Measurements from ENCODE around the gene CENPK.
A peak's percentile ranks its signal among the peaks of the same experiment; 100 is the strongest.
"Not testable (repeated sequence)": the region's sequence is repeated elsewhere in the genome, so short reads cannot be mapped to it uniquely, and the experiment has no call there.

CENPK gene

DNA sequence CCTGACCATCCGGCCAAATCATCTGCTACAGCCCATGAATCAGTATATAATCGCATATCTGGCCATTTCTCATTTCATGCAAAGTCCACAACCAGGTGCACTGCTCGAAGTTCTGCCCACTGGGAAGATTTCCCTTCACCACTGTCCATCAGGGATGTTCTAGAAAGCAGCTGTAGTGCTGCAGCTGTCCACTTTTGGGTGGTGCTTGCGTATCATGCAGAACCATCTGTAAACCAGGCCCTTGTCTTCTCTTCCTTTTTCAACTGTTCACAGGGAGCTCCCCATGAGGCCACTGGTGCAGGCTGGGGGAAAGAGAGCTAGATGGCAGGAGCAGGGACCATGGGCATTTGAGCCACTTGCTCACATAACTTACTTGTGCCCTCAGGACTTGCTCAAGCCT lies 73.8 kb downstream of the CENPK start:
- no peak for TF ChIP-seq TAF1 (IDR thresholded peaks at IDR 0.05; ENCODE audit: borderline replicate concordance, low read depth, low read length)
- TF ChIP-seq POLR2A (IDR thresholded peaks at IDR 0.05; ENCODE audit: low read depth, low read length): no peak
- TF ChIP-seq POLR2AphosphoS5 (IDR thresholded peaks at IDR 0.05; ENCODE audit: low read depth, low read length): no peak
- no peak for FAIRE-seq
- no peak for DNase-seq (ENCODE audit: insufficient read length)

DNA sequence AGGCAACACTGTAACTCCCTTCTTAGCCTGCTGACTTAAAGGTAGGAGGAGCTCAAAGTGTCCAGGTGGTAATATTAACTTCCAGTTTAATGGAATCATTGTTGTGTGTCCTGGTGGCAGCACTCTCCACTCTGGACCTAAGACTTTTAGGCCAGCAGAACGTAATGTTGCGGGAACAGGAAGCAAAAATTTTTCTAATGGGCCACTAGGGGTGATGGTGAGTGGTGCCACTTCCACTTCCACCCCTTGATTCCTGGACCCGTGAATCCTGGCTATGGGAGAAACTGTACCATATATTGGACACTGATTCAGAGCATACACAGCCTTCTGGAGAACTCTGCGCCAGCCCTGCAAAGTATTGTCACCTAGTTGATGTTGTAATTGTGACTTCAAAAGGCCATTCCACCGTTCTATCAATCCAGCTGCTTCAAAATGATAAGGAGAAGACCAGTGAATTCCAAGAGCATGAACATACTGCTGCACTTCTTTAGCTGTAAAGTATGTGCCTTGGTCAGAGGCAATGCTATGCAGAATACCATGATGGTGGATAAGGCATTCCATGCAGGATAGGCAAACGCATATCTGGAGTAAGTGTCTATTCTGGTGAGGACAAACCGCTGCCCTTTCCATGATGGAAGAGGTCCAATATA lies 74.8 kb downstream of the CENPK start:
- not testable (repeated sequence) for FAIRE-seq; DNase-seq (ENCODE audit: insufficient read length)

DNA sequence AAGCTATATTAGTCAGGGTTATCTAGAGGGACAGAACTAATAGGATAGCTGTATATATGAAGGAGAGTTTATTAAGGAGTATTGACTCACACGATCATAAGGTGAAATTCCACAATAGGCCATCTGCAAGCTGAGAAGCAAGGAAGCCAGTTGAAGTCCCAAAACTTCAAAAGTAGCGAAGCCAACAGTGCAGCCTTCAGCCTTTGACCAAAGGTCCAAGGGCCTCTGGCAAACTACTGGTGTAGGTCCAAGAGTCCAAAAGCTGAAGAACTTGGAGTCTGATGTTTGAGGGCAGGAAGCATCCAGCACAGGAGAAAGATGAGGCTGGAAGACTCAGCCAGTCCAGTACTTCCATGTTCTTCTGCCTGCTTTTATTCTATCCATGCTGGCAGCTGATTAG lies 76.2 kb downstream of the CENPK start:
- not testable (repeated sequence) for FAIRE-seq

DNA sequence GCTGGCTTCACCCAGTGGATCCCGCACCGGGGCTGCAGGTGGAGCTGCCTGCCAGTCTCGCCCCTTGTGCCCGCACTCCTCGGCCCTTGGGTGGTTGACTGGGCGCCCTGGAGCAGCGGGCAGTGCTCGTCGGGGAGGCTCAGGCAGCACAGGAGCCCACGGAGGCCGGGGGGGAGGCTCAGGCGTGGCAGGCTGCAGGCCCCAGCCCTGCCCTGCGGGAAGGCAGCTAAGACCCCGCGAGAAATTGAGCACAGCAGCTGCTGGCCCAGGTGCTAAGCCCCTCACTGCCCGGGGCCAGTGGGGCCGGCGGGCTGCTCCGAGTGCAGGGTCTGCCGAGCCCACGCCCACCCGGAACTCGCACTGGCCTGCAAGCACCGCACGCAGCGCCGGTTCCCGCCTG lies 77.6 kb downstream of the CENPK start:
- DNase-seq (ENCODE audit: insufficient read length): no peak
- no peak for TF ChIP-seq POLR2AphosphoS5 (IDR thresholded peaks at IDR 0.05; ENCODE audit: low read depth, low read length)
- TF ChIP-seq TAF1 (IDR thresholded peaks at IDR 0.05; ENCODE audit: borderline replicate concordance, low read depth, low read length): no peak
- no peak for TF ChIP-seq POLR2A (IDR thresholded peaks at IDR 0.05; ENCODE audit: low read depth, low read length)
- FAIRE-seq: no peak

More for the DNA sequence above, 76.2 kb downstream of the CENPK start:
- DNase-seq (ENCODE audit: insufficient read length): not testable (repeated sequence)

DNA sequence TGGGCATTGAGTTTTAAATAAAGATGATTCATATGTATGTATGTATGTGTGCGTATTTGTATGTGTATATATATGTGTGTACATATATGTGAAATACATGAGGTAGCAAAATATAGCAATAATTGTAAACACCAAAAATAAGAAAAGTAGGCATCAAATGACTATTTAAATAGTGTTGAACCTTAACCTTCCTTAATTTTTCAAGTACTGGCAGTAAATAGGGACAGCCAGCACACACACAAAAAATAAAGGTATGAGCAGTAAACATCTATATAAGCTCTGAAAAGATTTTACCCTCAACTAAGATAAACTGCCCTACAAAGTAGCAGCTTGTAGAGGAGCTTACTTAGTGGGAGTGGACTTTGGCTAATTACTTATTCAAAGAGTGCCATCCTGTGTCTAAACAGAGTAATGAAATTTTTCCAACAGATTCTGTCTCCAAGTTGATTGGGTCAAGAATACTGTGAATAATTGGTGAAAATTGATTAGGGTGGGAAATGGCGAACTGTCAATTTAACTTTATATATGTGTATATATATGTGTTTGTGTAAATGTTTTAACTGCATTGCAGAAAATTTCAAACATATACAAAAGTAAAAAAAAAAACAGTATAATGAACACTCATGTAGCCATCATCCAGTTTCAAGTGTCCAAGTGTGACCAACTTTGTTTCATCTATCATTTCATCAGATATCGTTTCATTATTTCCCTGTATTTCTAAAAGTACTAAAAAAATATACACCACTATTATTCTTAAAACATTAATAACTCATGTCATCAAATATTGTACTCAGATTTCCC lies 79.2 kb downstream of the CENPK start:
- peak; percentile 78 for FAIRE-seq
- TF ChIP-seq POLR2AphosphoS5 (IDR thresholded peaks at IDR 0.05; ENCODE audit: low read depth, low read length): no peak
- TF ChIP-seq POLR2A (IDR thresholded peaks at IDR 0.05; ENCODE audit: low read depth, low read length): no peak
- no peak for TF ChIP-seq TAF1 (IDR thresholded peaks at IDR 0.05; ENCODE audit: borderline replicate concordance, low read depth, low read length)
- DNase-seq (ENCODE audit: insufficient read length): no peak

DNA sequence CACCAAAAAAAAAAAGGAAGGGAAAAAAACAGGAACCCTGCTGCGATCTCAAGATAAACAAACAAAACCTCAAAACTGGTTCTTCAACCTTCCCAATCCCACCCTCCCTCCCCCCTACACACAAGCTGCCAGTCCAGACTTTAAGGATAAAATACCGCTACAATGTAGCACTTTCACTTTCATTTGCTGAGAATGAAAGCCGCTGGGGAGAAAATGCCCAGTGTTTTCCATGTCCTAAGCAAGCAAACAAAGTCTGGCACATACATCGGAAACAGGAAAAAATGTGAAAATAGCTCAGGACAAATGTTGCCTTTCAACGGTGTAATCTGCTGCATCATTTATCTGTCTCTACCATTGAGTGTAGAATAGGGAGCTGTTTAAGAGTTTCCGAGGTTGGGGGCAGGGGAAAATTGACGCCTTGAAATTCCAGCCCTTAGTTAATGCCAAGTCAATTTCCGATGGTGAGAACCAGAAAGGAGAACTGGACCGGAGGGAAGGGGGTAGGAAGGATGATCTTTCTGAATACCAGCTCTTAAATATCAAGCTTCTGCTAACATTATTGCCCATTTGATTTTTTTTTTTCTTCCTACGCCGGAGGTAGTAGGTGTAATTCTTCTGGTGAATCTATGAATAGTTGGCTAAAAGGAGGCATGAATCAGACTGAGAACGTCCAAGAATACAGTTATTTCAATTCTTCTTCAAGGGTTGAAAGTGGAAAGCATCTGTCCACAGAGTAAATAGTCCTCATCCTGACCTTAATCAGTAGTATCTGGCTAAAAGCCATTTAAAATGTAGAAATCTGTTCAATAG lies 80.0 kb downstream of the CENPK start:
- DNase-seq (ENCODE audit: insufficient read length) (no peak), FAIRE-seq (peak; percentile 93)
- TF ChIP-seq POLR2A (IDR thresholded peaks at IDR 0.05; ENCODE audit: low read depth, low read length): no peak
- TF ChIP-seq TAF1 (IDR thresholded peaks at IDR 0.05; ENCODE audit: borderline replicate concordance, low read depth, low read length): no peak
- TF ChIP-seq POLR2AphosphoS5 (IDR thresholded peaks at IDR 0.05; ENCODE audit: low read depth, low read length): no peak

DNA sequence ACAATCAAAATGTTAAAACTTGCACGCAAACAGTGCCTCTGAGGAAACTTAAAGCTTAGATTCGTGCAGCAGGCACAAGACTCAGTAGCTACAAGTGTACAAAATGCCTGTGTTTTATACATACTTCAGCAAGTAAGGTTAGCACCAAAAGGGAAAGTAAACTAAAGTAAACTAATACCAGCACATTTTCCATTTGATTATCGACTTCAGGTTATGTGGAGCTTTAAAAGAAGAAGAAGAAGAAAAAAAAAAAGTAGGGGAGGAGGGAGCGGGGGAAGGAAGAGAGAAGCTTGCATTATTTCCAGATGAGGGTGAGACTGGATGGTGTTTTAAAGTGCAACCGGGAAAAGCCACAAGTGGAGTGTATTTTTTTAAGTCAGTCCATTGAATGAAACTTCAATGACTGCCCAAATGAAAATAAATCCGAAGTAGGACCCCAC lies 80.7 kb downstream of the CENPK start:
- TF ChIP-seq POLR2A (IDR thresholded peaks at IDR 0.05; ENCODE audit: low read depth, low read length) (no peak), POLR2AphosphoS5 (IDR thresholded peaks at IDR 0.05; ENCODE audit: low read depth, low read length) (no peak), TAF1 (IDR thresholded peaks at IDR 0.05; ENCODE audit: borderline replicate concordance, low read depth, low read length) (no peak)
- FAIRE-seq: no peak
- DNase-seq (ENCODE audit: insufficient read length): no peak

DNA sequence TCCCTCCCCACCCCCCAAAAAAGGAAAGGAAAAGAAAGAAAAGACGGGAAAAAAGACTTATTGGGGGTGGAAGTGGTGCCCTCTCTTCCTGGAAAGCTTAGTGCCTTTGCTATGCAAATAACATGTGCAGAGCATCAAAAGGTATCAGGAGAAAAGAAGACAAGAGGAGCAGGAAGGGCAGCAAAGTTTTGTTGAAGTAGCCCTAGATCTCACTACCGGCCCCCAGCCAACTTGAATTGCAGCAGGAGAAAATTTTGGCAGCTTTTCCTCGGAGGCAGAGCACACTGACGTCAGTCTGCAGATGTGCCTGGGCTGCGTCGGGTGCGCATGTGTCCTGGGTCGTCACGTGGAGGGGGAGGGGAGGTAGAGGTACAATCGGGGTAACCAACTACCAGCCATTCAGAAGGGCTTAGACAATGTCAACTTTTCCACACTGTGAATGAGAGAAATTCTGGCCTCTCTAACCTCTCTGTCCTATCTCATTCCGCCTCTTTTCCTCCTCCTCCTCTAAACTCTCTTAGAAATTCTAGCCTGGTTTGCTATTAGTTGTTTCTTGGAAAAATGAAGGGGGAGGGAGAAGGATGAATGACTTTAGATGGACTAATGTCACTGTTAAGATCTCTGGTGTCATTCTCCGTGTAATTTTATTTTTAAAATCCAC lies 81.2 kb downstream of the CENPK start, which contains the start of gene ADAMTS6:
Gene ADAMTS6 (minus strand): TSS at position 286 of the 661 bp plus-strand sequence. CDS start 8,247 bp downstream, outside the sequence.
- FAIRE-seq (peak; percentile 98), DNase-seq (ENCODE audit: insufficient read length) (peak; percentile 31)

DNA sequence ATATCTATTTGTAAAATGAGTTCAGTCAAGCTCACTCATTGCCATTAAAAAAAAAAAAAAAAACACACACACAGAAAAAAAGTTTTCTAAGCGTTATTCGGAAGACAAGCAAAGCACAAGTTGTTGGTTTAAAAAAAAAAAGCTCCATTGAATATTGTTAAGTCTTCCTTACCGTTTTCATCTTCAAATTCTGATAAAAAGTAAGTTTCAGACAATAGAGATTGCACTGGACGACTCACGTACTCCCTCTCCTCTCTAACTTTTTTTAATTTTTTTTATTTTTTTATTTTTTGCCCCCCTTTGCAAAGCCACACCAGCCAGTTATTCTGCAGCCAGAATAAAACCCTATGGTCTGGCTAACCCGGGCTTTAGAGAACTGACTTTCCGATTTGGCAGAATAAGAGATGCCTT lies 81.8 kb downstream of the CENPK start:
- TF ChIP-seq TAF1 (IDR thresholded peaks at IDR 0.05; ENCODE audit: borderline replicate concordance, low read depth, low read length) (no peak), POLR2A (IDR thresholded peaks at IDR 0.05; ENCODE audit: low read depth, low read length) (no peak), POLR2AphosphoS5 (IDR thresholded peaks at IDR 0.05; ENCODE audit: low read depth, low read length) (no peak)
- peak; percentile 40 for FAIRE-seq
- DNase-seq (ENCODE audit: insufficient read length): no peak

More for the DNA sequence above, 81.2 kb downstream of the CENPK start, which contains the start of gene ADAMTS6:
- 0 out of 2 replicates have a peak, but pooled peaks have one; percentile 34 for TF ChIP-seq POLR2AphosphoS5 (IDR thresholded peaks at IDR 0.05; ENCODE audit: low read depth, low read length)
- TF ChIP-seq TAF1 (IDR thresholded peaks at IDR 0.05; ENCODE audit: borderline replicate concordance, low read depth, low read length): no peak
- TF ChIP-seq POLR2A (IDR thresholded peaks at IDR 0.05; ENCODE audit: low read depth, low read length): peak; percentile 23; the same call in 1 of the 2 replicates

DNA sequence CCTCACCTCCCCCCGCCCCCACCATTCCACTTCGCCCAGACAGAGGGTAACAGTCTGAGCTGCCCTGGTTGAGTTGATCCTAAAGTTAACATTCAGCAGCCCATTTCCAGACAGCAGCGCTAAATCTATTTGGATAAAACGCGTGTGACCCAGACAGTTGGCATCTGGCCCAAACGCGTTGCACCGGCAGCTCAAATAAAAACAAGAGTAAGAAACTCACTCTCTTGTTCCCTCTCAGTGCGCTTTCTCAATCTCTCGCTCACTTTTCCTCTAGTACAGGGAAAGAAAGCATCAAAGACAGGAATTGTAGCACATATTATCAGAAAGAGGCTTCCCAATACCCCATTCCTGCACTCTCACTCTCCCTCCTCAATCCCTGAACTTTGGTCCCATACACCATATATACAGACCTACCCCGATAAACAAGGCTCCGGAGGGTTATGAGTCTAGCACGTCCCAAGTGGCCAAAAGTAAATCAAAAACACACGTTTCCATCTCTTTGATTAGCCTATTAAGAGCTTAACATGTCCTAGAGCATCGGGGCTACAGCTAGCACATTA lies 82.6 kb downstream of the CENPK start:
- peak; percentile 46 for FAIRE-seq
- no peak for DNase-seq (ENCODE audit: insufficient read length)
- TF ChIP-seq POLR2AphosphoS5 (IDR thresholded peaks at IDR 0.05; ENCODE audit: low read depth, low read length) (no peak), POLR2A (IDR thresholded peaks at IDR 0.05; ENCODE audit: low read depth, low read length) (no peak), TAF1 (IDR thresholded peaks at IDR 0.05; ENCODE audit: borderline replicate concordance, low read depth, low read length) (no peak)

DNA sequence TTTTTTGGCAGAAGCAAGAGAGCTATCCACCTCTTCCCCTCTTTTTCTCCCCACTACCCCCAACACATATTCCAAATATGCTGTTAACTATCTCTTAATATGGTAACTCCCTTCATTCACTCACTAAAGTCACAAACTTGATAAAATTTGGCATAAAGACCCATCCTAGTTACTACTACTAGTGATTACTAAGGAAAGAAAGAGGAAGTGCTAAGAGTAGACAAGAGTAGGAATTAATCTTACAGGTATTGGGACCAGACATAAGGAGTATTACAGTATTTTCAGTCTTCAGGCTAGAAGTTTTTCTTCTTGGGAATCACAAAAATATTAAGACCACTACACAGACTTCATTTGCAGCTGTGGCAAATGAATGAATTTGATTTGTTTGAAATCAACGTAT lies 83.4 kb downstream of the CENPK start:
- DNase-seq (ENCODE audit: insufficient read length) (no peak), FAIRE-seq (no peak)
- TF ChIP-seq POLR2AphosphoS5 (IDR thresholded peaks at IDR 0.05; ENCODE audit: low read depth, low read length): no peak
- no peak for TF ChIP-seq TAF1 (IDR thresholded peaks at IDR 0.05; ENCODE audit: borderline replicate concordance, low read depth, low read length)
- TF ChIP-seq POLR2A (IDR thresholded peaks at IDR 0.05; ENCODE audit: low read depth, low read length): no peak
